Transverse colon (tissue), 4 donors: ENCODE measurements around the gene CCDC200. TPM values are rescaled to one million over a fixed set of nuclear protein-coding genes. Genes with fewer than 3 reads are reported as not detected.
"Not testable (repeated sequence)": the region's sequence is repeated elsewhere in the genome, so short reads cannot be mapped to it uniquely, and the experiment has no call there.

Source experiments
- DNase-seq: peaks from one replicate; pipeline ENCODE4 v3.0.0-alpha.2; 2019
- H3K27ac ChIP-seq, 4 donors: fragments of 200-600 bp; sonication (generic); 2 replicates each; pipeline ENCODE4 v1.5.1; 2016 to 2018; ENCODE audit warnings: inconsistent platforms in 4 of 4
- H3K27me3 ChIP-seq: fragments of 200-600 bp; sonication (generic); 2 replicates; pipeline ENCODE4 v1.5.1; 2017; ENCODE audit warnings: inconsistent platforms
- H3K36me3 ChIP-seq, 4 donors: fragments of 200-600 bp; sonication (generic); 2 replicates each; pipeline ENCODE4 v1.5.1; 2017 to 2019; ENCODE audit warnings: inconsistent platforms in 4 of 4
- H3K4me1 ChIP-seq, 4 donors: fragments of 200-600 bp; sonication (generic); 2 replicates each; pipeline ENCODE4 v1.5.1; 2017 to 2020; ENCODE audit warnings: inconsistent platforms in 4 of 4
- H3K4me3 ChIP-seq, 4 donors: fragments of 200-600 bp; sonication (generic); 1 replicate in 1 of 4; 2 replicates in 3 of 4; pipeline versions ENCODE4 v1.5.1 to v1.6.1; 2017 to 2019; ENCODE audit warnings: inconsistent platforms in 4 of 4
- H3K9me3 ChIP-seq, 2 donors: fragments of 200-600 bp; sonication (generic); 2 replicates each; pipeline ENCODE4 v1.5.1; 2017 to 2019; ENCODE audit warnings: inconsistent platforms in 2 of 2
- EP300 ChIP-seq: sonication (generic); formaldehyde crosslinking; IDR thresholded peaks from one replicate; pipeline ENCODE4 v1.6.1; 2017; ENCODE audit warnings: antibody characterized with exemption, low read depth
- POLR2A ChIP-seq: fragments of 450-650 bp; IDR thresholded peaks from one replicate; pipeline ENCODE4 v1.6.1; 2016; ENCODE audit warnings: antibody characterized with exemption, mild to moderate bottlenecking, moderate library complexity
- POLR2AphosphoS5 ChIP-seq, 3 donors: sonication (generic); formaldehyde crosslinking; IDR thresholded peaks; one replicate each; pipeline ENCODE4 v1.6.1; 2016; ENCODE audit warnings: antibody characterized with exemption in 3 of 3
- WGBS, 2 donors: methylation state at CpG; one replicate each; pipeline ENCODE4 v1.1.5; 2018; ENCODE audit warnings: low coverage in 1 of 2; 5-methylcytosine and 5-hydroxymethylcytosine counted together
- in situ Hi-C, 4 donors: fragments of 200-750 bp; cut with MboI; loops; one replicate each; pipeline versions ENCODE4 v1.15.0 to v1.15.1; 2017; ENCODE audit warnings: low sequenced_read_pairs in 3 of 4, low pct_ligation_motif_present in 1 of 4, low pct_unique_long_range_greater_than_20kb in 1 of 4
- intact Hi-C: fragments of 100-400 bp; cut with DNase I; formaldehyde crosslinking; loops from one replicate; pipeline ENCODE4 v1.15.1; 2023; ENCODE audit warnings: low total_unique reads
- total RNA-seq, 4 donors: library from RNA; depleted of rRNA; stranded (reverse); fragments of >200 nt; gene quantifications; one replicate each; pipeline ENCODE4 v1.1.0, GENCODE V29; 2016
- TF ChIP-seq, protein P1 (sequence below), 5 experiments: fragments of 200-600 bp in 3 of 5; fragments of 450-650 bp in 2 of 5; sonication (generic) in 3 of 5; IDR thresholded peaks; 1 replicate in 2 of 5; 2 replicates in 3 of 5; pipeline ENCODE4 v1.5.1; 2016 to 2017; ENCODE audit warnings: antibody characterized with exemption in 5 of 5, inconsistent platforms in 3 of 5, mild to moderate bottlenecking in 2 of 5, moderate library complexity in 1 of 5

CCDC200 gene
- total RNA-seq, 4 donors from 2014 or later: not detected

DNA sequence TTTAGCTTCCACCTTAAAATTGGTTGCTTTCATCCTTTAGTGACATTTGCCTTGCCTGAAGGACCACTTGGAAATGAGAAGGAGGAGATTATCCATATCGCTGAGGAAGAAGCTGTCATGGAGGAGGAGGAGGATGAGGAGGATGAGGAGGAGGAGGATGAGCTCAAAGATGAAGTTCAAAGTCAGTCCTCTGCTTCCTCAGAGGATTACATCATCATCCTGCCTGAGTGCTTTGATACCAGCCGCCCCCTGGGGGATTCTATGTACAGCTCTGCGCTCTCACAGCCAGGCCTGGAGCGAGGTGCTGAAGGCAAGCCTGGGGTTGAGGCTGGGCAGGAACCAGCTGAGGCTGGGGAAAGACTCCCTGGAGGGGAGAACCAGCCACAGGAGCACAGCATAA, 28.3 kb downstream of the CCDC200 start:
- Histone ChIP-seq H3K4me1 (no peaks in the 10 kb centered on the region), H3K9me3 (no peaks in the 10 kb centered on the region), H3K27ac (no peak overlapping the region), H3K4me3 (no peak overlapping the region), H3K36me3 (peaks cover 0 to 100% (median 50%) of the 10 kb centered on the region in 4 donors), H3K27me3 (no peaks in the 10 kb centered on the region)
- in situ Hi-C loops: loop anchor here in 1 of 4 donors (25.0 kb wide), 2 partner anchors 112 to 287 kb away; partner anchors contain the start of gene DHX8
- intact Hi-C loops: no loop called here
- WGBS, 2 donors: 89 to 100% methylated on average over 2 to 4 of the region's 4 CpGs
- no peak for DNase-seq
- no peak for TF ChIP-seq POLR2AphosphoS5 (IDR thresholded peaks at IDR 0.05)

DNA sequence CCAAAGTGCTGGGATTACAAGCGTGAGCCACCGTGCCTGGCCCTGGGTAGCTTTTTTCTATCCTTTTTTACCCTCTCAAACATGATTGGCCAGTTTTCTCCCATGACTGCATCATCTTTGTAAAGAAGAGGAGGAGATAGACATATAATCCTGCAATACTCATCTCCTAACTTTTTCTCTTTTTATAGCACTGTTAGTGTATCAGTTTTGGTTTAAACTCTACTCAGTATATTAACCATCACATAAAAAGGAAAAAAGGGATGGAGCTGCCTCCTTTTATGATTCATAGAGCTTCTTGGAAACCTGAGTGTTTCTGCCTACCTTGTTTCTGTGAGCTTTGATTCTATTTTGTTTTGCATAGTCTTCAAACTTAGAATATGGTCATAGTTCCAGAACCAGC, 28.8 kb downstream of the CCDC200 start:
- H3K9me3 ChIP-seq: no peaks in the 10 kb centered on the region
- H3K36me3 ChIP-seq: peaks cover 0 to 100% (median 50%) of the 10 kb centered on the region in 4 donors
- in situ Hi-C loops: loop anchor here in 2 of 4 donors (25.0 kb wide), 3 partner anchors 113 to 288 kb away; partner anchors contain the start of gene DHX8 (in 1 of the 2)
- H3K4me3 ChIP-seq: no peak overlapping the region
- TF ChIP-seq POLR2AphosphoS5 (IDR thresholded peaks at IDR 0.05) (no peak), POLR2A (no peak), EP300 (no peak)
- TF ChIP-seq, protein P1, sequence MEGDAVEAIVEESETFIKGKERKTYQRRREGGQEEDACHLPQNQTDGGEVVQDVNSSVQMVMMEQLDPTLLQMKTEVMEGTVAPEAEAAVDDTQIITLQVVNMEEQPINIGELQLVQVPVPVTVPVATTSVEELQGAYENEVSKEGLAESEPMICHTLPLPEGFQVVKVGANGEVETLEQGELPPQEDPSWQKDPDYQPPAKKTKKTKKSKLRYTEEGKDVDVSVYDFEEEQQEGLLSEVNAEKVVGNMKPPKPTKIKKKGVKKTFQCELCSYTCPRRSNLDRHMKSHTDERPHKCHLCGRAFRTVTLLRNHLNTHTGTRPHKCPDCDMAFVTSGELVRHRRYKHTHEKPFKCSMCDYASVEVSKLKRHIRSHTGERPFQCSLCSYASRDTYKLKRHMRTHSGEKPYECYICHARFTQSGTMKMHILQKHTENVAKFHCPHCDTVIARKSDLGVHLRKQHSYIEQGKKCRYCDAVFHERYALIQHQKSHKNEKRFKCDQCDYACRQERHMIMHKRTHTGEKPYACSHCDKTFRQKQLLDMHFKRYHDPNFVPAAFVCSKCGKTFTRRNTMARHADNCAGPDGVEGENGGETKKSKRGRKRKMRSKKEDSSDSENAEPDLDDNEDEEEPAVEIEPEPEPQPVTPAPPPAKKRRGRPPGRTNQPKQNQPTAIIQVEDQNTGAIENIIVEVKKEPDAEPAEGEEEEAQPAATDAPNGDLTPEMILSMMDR (IDR thresholded peaks at IDR 0.05): no peak
- H3K27ac ChIP-seq: no peak overlapping the region
- intact Hi-C loops: no loop called here
- no peaks in the 10 kb centered on the region for H3K27me3 ChIP-seq
- no peaks in the 10 kb centered on the region for H3K4me1 ChIP-seq
- 93% methylated on average over 2 of the region's 2 CpGs; no CpG with 5 or more reads in 1 of the 2 donors for WGBS, 2 donors
- no peak for DNase-seq

DNA sequence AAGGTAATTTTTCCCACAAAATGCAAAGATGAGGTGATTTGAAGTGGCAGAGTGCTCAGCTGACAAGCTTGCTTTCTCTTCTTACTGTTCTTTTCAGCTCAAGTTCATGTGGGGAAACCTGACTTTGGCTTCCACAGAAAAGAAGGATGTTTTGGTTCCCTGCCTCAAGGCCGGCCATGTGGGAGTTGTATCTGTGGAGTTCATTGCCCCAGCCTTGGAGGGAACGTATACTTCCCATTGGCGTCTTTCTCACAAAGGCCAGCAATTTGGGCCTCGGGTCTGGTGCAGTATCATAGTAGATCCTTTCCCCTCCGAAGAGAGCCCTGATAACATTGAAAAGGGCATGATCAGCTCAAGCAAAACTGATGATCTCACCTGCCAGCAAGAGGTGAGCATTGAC, 35.2 kb downstream of the CCDC200 start:
- Histone ChIP-seq H3K36me3 (peaks cover 0 to 98% (median 51%) of the 10 kb centered on the region in 4 donors), H3K4me1 (no peaks in the 10 kb centered on the region), H3K27ac (no peak overlapping the region), H3K9me3 (no peaks in the 10 kb centered on the region), H3K27me3 (no peaks in the 10 kb centered on the region), H3K4me3 (no peak overlapping the region)
- in situ Hi-C loops: loop anchor here in 1 of 4 donors (25.0 kb wide), 1 partner anchor 144 kb away; no protein-coding TSS in a partner anchor
- intact Hi-C loops: loop anchor here (2.0 kb wide), 1 partner anchor 46 kb away; no protein-coding TSS in a partner anchor
- WGBS, 2 donors: 93 to 94% methylated on average over 3 to 5 of the region's 5 CpGs
- no peak for DNase-seq
- TF ChIP-seq POLR2A (no peak), POLR2AphosphoS5 (IDR thresholded peaks at IDR 0.05) (no peak), EP300 (no peak)

DNA sequence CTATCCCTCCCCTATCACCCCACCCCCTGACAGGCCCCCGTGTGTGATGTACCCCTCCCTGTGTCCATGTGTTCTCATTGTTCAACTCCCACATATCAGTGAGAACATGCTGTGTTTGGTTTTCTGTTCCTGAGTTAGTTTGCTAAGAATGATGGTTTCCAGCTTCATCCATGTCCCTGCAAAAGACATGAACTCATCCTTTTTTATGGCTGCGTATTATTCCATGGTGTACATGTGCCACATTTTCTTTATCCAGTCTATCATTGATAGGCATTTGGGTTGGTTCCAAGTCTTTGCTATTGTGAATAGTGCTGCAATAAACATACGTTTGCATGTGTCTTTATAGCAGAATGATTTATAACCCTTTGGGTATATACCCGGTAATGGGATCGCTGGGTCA, 41.8 kb downstream of the CCDC200 start:
- intact Hi-C loops: not testable (repeated sequence)
- WGBS, 2 donors: 84% methylated on average over 5 of the region's 5 CpGs
- in situ Hi-C loops: loop anchor here in 1 of 4 donors (25.0 kb wide), 1 partner anchor 151 kb away; no protein-coding TSS in a partner anchor

DNA sequence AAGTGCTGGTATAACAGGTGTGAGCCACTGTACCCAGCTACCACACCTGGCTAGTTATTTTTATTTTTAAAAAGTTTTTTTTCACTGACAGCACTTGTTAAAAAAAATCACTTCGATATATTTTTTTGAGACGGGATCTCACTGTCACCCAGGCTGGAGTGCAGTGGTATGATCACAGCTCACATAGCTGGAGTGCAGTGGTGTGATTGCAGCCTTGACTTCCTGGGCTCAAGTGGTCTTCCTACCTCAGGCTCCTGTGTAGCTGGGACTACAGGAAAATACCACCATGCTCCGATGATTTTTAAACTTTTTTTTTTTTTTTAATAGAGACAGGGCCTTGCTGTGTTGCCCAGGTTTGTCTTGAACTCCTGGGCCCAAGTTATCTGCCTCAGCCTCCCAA, 44.5 kb downstream of the CCDC200 start:
- intact Hi-C loops (no loop called here), in situ Hi-C loops (loop anchor here in 1 of 4 donors (25.0 kb wide), 1 partner anchor 153 kb away; no protein-coding TSS in a partner anchor)

More for the DNA sequence above, 41.8 kb downstream of the CCDC200 start:
- not testable (repeated sequence) for H3K27ac ChIP-seq, H3K4me3 ChIP-seq, DNase-seq, H3K27me3 ChIP-seq, H3K4me1 ChIP-seq, H3K9me3 ChIP-seq
- peaks cover 0 to 79% (median 35%) of the 10 kb centered on the region in 4 donors for H3K36me3 ChIP-seq

DNA sequence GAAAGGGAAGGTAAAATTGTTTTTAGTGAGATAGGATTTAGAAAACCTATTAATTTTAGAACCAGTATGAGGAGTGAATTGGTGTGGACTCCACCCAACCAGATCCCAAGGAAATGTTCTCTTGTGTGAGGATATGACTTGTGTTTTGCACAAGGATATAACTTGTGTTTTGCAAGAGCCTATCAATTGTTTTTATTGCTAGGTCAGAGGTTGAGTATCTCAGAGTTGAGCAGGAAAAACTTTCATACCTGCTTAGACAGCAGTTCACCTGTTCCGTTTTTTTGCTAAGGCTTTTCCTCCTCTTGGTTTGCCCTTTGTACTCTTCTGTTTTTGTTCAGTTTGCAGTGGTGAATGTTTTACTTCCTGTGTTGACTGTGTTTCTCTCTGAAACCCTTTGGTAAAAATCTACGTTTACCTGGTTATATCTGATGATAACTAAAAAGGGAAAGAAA, 52.3 kb downstream of the CCDC200 start:
- Histone ChIP-seq H3K27me3 (no peaks in the 10 kb centered on the region), H3K4me3 (peak overlapping the region in 1 of 4 donors; percentile 25), H3K36me3 (peaks cover 0 to 34% (median 17%) of the 10 kb centered on the region in 4 donors), H3K4me1 (peaks cover 29 to 71% (median 59%) of the 10 kb centered on the region in 4 donors), H3K27ac (peak overlapping the region; percentile 77 to 99 (median 91)), H3K9me3 (no peaks in the 10 kb centered on the region)
- 29 to 32% methylated on average over 2 of the region's 2 CpGs for WGBS, 2 donors
- in situ Hi-C loops (loop anchor here in 1 of 4 donors (25.0 kb wide), 1 partner anchor 161 kb away; no protein-coding TSS in a partner anchor), intact Hi-C loops (no loop called here)
- TF ChIP-seq POLR2A: peak; percentile 59
- TF ChIP-seq, protein P1 (IDR thresholded peaks at IDR 0.05): no peak
- TF ChIP-seq POLR2AphosphoS5 (IDR thresholded peaks at IDR 0.05): peak; percentile 28 to 87 (median 77)
- TF ChIP-seq EP300: no peak
- peak; percentile 42 for DNase-seq

More for the DNA sequence above, 44.5 kb downstream of the CCDC200 start:
- TF ChIP-seq EP300 (no peak), POLR2A (no peak)
- no peak for DNase-seq
- Histone ChIP-seq H3K27ac (no peak overlapping the region), H3K4me3 (no peak overlapping the region), H3K4me1 (no peaks in the 10 kb centered on the region), H3K9me3 (no peaks in the 10 kb centered on the region), H3K27me3 (no peaks in the 10 kb centered on the region), H3K36me3 (peaks cover 0 to 75% (median 32%) of the 10 kb centered on the region in 4 donors)
- 92 to 100% methylated on average over 2 to 3 of the region's 3 CpGs for WGBS, 2 donors
